MM.1S (cell line): ENCODE data around the gene CSF2RB.

Source experiments
- CTCF ChIP-seq: fragments of 300-600 bp; sonication (generic); IDR thresholded peaks from 2 replicates; pipeline ENCODE4 v1.5.1; 2016; ENCODE audit warnings: antibody characterized with exemption, low read length, mixed read lengths
- EZH2 ChIP-seq: fragments of 300-600 bp; sonication (generic); optimal IDR thresholded peaks from 2 replicates; pipeline ENCODE3; 2017; ENCODE audit warnings: low read depth, mild to moderate bottlenecking, antibody characterized with exemption, low read length, mixed read lengths
- EZH2phosphoT487 ChIP-seq: fragments of 300-600 bp; sonication (generic); IDR thresholded peaks from 2 replicates; pipeline ENCODE4 v1.6.1; 2018; ENCODE audit warnings: antibody characterized with exemption, low read length

GRCh38 chr22:36940676-36941075 lies 27.2 kb downstream of the CSF2RB start:
- TF ChIP-seq CTCF (no peak), EZH2 (no peak), EZH2phosphoT487 (no peak)
